ENCODE data around the gene SENP8. TPM values are rescaled to one million over a fixed set of nuclear protein-coding genes. Genes with fewer than 3 reads are reported as not detected.

Gene SENP8
- total and polyA plus RNA-seq, 2 of the 13 experiments (the other 11 are each of a cell fraction or from before 2014, with no cell fraction given): 2.7 to 3.0 TPM

- TF ChIP-seq ZNF234 (CRISPR knock-in tag; conservative IDR thresholded peaks at IDR 0.05) (no peak), RORA (CRISPR knock-in tag; IDR thresholded peaks at IDR 0.05) (no peak), FOXK2 (IDR thresholded peaks at IDR 0.05) (no peak), MEF2D (CRISPR knock-in tag; IDR thresholded peaks at IDR 0.05) (no peak), SPEN (CRISPR knock-in tag; IDR thresholded peaks at IDR 0.05; ENCODE audit: low read depth) (peak; percentile 16; the same call in 1 of the 2 replicates), SOX6 (IDR thresholded peaks at IDR 0.05) (no peak), SOX6 (CRISPR knock-in tag; IDR thresholded peaks at IDR 0.05) (peak; percentile 23; the same call in 1 of the 2 replicates), NCOR1 (IDR thresholded peaks at IDR 0.05; ENCODE audit: borderline replicate concordance, low read length) (no peak; the same call in 1 of the 2 replicates), ZNF20 (CRISPR knock-in tag; IDR thresholded peaks at IDR 0.05) (no peak), ZNF577 (CRISPR knock-in tag; IDR thresholded peaks at IDR 0.05; ENCODE audit: borderline replicate concordance, low read depth) (no peak), IKZF1 (IDR thresholded peaks at IDR 0.05) (no peak), SYNCRIP (IDR thresholded peaks at IDR 0.05; ENCODE audit: insufficient read depth, low read depth, low read length) (no peak), CTCF (CRISPR knock-in tag; IDR thresholded peaks at IDR 0.05) (peak; percentile 49), YEATS2 (CRISPR knock-in tag; IDR thresholded peaks at IDR 0.05; ENCODE audit: borderline replicate concordance) (peak; percentile 18; the same call in 1 of the 2 replicates), ZNF260 (CRISPR knock-in tag; IDR thresholded peaks at IDR 0.05; ENCODE audit: borderline replicate concordance, low read depth) (no peak), ZNF256 (CRISPR knock-in tag; conservative IDR thresholded peaks at IDR 0.05) (no peak; the same call in 1 of the 2 replicates), NCOA1 (CRISPR knock-in tag; IDR thresholded peaks at IDR 0.05) (no peak), MED1 (CRISPR knock-in tag; IDR thresholded peaks at IDR 0.05) (no peak), FOXA1 (IDR thresholded peaks at IDR 0.05) (no peak), FOXA1 (CRISPR knock-in tag; IDR thresholded peaks at IDR 0.05) (no peak), STAG1 (CRISPR knock-in tag; IDR thresholded peaks at IDR 0.05) (no peak), RFX5 (IDR thresholded peaks at IDR 0.05; ENCODE audit: low read depth, low read length) (no peak)
- TF ChIP-seq, protein P1, sequence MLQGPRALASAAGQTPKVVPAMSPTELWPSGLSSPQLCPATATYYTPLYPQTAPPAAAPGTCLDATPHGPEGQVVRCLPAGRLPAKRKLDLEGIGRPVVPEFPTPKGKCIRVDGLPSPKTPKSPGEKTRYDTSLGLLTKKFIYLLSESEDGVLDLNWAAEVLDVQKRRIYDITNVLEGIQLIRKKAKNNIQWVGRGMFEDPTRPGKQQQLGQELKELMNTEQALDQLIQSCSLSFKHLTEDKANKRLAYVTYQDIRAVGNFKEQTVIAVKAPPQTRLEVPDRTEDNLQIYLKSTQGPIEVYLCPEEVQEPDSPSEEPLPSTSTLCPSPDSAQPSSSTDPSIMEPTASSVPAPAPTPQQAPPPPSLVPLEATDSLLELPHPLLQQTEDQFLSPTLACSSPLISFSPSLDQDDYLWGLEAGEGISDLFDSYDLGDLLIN (CRISPR knock-in tag; IDR thresholded peaks at IDR 0.05; ENCODE audit: borderline replicate concordance): no peak
- TF ChIP-seq, protein P2, sequence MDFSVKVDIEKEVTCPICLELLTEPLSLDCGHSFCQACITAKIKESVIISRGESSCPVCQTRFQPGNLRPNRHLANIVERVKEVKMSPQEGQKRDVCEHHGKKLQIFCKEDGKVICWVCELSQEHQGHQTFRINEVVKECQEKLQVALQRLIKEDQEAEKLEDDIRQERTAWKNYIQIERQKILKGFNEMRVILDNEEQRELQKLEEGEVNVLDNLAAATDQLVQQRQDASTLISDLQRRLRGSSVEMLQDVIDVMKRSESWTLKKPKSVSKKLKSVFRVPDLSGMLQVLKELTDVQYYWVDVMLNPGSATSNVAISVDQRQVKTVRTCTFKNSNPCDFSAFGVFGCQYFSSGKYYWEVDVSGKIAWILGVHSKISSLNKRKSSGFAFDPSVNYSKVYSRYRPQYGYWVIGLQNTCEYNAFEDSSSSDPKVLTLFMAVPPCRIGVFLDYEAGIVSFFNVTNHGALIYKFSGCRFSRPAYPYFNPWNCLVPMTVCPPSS (IDR thresholded peaks at IDR 0.05): no peak
- TF ChIP-seq, protein P3, sequence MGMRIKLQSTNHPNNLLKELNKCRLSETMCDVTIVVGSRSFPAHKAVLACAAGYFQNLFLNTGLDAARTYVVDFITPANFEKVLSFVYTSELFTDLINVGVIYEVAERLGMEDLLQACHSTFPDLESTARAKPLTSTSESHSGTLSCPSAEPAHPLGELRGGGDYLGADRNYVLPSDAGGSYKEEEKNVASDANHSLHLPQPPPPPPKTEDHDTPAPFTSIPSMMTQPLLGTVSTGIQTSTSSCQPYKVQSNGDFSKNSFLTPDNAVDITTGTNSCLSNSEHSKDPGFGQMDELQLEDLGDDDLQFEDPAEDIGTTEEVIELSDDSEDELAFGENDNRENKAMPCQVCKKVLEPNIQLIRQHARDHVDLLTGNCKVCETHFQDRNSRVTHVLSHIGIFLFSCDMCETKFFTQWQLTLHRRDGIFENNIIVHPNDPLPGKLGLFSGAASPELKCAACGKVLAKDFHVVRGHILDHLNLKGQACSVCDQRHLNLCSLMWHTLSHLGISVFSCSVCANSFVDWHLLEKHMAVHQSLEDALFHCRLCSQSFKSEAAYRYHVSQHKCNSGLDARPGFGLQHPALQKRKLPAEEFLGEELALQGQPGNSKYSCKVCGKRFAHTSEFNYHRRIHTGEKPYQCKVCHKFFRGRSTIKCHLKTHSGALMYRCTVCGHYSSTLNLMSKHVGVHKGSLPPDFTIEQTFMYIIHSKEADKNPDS (CRISPR knock-in tag; IDR thresholded peaks at IDR 0.05): no peak
These were observed at the start of gene SENP8, which contains the start of gene MYO9A (continued) for GRCh38 chr15:72118017-72118978.

Measured in HepG2 (cell line).